Stimulated activated CD4-positive, alpha-beta T cell treated with anti-CD3 and anti-CD28 coated beads, Interleukin-12 subunit alpha, Interleukin-12 subunit beta, amount 100 ng/mL, for 4 hours (primary cell): ENCODE results near the gene ARHGEF11.

ENCODE experiments used
- DNase-seq: peaks from one replicate; pipeline ENCODE4 v3.0.0-alpha.2; 2020

Gene ARHGEF11

DNA sequence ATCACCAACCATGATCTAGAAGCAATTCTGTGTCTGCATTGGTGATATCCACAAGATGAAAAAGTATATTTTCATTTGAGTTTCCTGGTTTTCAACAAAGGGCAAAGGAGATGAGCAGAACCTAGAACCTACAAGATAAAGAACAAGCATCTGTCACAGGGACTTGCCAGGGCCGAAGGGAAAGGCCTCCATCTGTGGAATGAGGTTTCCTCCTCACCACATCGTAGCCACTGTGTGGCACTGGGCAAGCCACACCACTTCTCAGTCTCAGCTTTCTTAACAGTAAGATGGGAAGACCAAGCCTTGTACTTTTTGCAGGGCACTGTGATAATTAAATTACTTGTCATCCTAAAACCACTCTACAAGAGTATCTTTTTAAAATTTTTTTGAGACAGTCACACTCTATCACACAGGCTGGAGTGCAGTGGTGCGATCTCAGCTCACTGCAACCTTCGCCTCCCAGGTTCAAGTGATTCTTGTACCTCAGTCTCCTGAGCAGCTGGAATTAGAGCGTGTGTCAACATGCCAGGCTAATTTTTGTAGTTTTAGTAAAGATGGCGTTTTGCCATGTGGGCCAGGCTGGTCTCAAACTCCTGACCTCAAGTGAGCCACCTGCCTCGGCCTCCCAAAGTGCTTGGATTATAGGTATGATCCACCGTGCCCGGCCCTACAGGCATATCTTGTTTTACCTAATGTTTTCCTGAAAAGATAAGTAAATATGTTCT is 45.8 kb downstream of the ARHGEF11 start:
- no peak for DNase-seq

DNA sequence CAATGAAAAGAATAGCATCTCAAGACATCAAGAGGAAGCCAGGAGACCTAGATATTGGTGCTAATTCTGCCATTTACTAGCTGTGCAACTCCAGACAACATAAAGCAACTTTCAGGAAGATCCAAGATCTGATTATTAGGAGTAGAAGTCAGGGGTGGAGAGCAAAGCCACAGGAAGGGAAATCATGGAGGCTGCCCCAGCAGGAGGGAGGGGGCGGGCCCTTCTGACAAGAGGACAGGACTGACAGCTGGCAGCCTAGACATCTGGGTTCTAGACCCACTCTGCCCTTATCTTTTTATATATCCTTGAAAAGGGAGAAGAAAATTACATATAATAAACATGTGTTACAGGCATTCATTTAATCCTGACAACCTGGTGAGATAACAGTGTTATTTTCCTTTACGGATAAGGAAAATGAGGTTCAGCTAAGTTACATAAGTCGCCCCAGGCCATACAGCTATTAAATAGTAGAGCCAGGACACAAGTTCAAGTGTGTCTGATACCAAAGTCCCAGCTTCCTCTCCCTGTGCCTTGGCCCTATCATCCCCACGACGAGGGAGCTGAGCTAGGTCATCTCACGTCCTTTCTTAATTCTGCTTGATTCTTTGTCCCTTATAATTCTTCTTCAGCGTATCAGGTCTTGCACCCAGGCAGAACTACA is 46.6 kb downstream of the ARHGEF11 start:
- DNase-seq = no peak

DNA sequence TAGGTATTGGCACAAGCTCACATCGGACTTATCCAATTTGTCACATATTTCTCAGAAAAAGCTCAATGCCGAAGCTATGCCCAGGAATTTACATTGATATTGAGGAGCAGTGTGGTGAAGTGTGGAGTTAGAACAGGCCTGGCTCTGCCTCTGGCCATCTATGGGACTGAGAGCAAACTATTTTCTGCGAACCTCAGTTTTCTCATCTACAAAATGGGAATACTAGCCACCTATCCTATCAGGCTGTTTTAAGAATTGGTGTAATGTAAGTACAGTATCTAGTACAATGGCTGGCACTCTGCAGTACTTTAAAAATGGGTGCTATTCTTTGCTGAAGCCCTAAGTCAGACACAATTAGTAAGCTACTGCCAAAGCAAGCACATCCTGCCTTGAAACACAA is 47.2 kb downstream of the ARHGEF11 start:
- no peak for DNase-seq

DNA sequence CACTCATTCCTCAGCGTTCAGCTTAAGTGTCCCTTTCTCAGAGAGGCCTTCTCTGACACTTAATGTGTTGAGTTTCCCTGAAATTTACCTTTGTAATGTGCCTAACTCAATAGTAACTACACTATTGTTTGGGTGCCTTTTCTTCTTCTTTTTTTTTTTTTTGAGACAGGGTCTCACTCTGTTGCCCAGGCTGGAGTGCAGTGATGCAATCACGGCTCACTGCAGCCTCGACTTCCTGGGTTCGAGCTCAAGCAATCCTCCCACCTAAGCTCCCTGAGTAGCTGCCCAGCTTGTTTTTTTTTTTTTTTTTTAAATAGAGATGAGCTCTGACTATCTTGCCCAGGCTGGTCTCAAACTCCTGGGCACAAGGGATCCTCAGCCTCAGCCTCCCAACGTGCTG is 50.1 kb downstream of the ARHGEF11 start:
- DNase-seq = no peak

DNA sequence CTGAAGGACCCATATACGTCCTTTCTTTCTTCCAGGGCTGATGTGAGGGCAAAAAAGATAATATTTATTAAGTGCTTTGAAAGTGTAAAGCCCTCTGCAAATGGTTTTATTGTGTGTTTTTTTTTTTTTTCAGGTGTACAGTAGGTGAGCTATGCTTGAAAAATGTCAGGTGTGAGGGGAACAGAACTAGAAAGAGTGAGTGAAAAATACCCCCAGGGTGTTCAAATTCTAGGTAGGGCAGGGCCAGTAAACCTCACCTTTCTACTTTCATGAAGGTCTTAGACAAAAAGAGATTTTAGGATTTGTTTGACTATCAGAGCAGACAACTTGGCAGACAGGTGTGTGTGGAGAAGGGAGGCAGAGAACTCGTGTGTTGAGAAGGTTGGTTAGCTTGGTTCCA is 51.3 kb downstream of the ARHGEF11 start:
- DNase-seq = no peak

DNA sequence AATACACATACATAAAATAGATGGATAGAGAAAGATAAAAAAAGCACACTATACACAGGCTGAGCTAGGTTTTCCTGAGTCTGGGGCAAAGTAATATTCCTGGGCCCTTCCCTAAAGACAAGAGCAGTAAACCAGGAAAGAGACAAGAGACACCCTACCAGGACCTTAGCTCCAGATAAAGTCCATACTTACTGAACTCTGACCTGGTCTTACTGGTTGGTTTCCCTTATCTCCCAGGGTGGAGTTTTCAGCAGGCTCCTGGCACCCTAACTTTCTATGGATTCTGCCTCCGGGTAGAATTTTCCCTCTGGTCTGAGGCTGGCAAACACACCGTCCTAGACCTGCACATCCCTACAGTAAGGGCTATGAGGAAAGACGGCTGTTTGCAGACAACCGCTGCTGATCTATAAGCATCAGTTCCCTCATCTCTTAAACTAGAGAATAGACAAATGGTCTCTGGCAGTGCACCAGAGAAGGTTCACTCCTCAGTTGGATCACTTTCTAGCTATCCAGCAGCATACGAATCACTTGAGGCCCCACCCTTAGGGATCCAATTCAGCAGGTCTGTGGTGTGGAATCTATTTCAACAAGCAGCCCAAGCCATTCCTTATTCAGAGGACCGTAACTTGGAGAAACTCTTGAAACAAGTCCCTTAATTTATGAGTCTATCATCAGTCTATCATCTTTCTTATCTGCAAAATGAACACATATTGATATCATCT is 52.0 kb downstream of the ARHGEF11 start:
- no peak for DNase-seq

DNA sequence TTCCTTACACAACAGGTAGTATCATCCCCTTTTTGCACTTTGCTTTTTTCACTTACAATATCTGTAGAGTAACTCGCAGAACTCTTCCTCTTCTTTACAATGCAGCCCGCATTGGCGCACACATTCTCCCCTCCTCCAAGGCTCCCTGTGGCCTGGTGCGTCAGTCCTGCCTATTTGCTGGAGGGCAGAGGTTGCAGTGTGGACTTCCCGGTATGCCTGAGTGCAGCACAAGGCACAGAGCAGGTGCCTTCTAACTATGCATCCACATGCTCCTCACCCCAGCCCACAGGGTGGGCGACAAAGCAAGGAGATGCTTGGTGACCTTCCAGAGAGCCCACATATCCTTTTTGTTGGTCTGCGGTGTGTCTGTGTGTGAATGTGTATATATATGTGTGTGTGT is 53.3 kb downstream of the ARHGEF11 start:
- no peak for DNase-seq

DNA sequence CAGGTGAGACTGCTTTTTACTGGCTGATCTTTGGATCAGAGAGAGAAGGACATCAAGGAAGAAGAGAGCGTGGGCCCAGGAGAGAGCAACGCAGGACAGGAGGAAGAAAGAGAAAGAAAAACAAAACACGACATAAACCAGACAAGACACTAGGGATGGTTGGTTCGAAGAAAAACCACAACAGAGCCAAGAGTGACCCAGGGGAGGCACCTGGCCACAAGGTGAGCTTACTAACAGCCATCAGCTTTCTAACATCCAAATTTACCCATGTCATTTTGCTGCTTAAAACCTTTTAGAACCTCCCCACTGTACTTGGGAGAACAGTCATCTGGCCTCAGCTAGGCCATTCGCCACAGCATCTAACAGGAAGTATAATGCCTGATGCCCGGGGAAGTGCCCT is 57.8 kb downstream of the ARHGEF11 start:
- no peak for DNase-seq

DNA sequence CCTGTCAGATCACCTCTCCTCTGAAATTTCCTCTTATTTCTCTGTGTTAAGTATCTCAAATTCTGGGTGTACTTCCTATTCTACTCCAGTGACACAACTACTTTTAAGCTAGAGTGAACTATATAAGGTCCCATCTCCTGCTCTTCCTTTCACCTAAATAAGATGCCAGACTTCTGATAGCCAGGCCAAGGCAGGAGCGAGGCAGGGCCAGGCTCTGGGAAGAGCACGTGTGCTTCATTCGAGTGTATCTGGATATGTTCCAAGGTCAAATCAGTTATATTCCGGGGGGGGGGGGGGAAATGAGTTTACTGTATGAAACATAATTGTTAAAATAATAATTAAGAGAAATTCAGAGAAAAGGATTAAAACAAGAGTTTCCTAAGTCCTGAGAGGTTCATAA is 65.0 kb downstream of the ARHGEF11 start:
- DNase-seq = no peak

DNA sequence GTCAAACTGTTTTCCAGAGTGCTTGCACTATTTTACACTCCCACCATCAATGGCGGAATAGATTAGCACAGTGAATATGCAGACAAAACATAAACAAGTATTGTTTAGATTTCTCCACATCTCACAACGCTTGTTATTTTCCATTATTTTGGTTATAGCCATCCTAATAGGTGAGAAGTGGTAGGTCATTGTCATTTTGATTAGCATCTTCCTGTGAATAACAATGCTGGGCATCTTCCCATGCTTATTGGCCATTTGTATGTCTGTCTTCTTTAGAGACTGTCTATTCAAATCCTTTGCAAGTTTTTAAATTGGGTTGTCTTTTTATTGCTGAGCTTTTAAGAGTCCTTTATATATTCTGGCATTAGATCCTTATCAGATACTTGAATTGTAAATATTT is 70.5 kb downstream of the ARHGEF11 start:
- no peak for DNase-seq

DNA sequence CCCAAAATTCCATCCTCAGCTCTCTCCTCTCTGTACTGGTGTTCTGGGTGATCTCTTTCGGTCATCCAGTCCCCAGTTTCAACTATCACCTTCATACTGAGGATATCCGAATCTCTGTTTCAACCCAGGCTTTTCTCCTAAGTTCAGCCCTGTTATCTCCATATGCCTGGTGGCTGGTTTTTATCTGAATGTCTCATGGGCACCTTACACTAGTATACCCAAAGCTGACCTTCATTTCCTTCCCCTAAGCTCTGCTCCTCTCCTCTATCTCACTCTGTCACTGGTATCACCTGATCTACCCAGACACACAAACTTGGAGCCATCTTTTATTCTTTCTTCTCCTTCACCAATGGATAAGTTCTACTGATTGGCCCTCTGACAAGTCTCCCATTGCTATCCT is 72.1 kb downstream of the ARHGEF11 start:
- no peak for DNase-seq

DNA sequence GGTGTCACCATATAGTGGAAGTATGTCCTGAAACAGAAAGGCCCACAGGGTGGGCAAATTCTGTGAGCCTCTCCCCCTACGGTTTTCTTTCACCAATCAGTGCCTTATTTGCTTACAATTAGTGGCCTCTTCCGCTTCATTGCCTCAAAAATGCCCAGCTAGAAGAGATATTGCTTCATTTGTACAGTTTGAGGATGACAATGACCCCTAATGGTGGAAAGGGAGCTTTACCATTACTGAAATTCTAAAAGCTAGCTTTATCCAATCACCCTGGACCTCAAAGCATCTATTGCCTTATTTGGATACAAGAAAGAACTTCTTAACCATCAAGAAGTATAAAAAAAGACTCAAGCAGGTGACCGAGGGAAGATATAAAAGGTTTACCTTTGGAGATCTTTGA is 75.5 kb downstream of the ARHGEF11 start:
- DNase-seq = no peak

DNA sequence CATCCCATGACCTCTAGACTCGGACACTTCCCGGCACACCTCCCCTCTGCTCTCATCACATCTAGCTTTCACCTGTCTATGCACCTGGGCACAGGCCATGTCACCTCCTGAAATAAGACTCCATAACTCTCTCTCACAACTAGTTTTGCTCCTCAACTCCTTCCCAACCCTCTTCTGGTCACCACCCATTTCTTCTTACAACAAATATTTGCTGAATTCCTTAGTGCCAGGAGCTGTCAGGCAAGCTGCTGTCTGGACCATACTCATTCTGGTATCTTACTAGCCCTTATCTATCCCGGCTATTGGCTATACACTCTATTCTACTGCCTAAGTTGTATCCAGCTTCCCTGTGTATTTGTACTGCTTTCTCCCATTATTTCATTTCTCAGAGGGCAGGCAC is 76.0 kb downstream of the ARHGEF11 start:
- DNase-seq = no peak

DNA sequence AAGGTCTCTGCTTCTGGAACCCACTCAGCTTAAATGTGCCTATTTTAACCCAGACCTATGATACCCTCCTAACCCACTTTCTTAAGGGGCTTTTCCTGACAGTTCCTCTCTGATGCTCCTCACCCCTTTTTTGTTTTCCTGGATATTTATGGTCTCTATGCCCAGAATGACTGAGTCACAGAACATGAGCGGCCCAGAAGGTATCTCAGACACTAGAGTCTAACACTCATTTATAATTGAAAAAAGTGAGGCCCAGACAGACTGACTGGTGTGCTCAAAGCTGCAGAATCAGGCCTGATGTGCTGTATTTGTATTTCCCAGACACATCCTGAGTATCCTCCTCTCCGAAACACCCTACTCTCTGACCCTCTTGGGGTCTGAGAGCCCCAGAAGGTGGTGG is 81.1 kb downstream of the ARHGEF11 start:
- DNase-seq = no peak

DNA sequence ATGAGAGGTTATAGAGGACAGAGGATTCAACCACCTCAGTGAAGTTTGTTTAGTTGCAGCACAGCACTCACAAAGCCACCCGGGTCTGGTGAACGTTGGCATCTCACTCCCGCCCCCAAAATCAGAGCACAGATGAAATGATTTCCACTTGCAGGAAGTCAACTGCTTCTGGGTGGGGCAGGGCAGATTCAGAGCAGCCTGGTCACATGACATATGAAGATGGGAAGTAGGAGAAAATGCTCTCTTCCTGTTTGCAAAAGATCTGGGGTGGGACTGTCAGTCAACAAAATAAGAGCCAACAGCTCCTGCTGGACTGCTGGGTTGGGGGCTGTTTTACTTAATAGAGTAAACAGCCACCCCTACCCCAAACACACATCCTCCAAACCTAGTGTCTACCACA is 81.9 kb downstream of the ARHGEF11 start:
- DNase-seq = peak; percentile 14

DNA sequence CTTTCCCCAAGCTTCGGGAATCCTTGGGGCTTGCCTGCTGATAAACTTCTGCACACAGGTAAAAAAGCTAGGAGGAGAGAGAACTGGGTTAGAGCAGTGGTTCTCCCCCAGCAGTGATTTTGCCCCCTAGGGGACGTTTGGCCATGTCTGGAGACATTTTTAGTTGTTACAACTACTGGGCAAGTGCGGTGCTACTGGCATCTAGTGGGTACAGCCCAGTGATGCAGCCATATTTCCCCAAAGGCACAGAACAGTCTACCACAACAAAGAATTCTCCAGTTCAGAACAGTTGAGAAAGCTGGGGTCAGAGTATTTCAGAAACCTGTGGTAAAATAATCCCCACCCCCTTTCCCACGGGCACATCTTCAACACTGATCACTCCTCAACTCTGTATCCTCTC is 83.8 kb downstream of the ARHGEF11 start:
- no peak for DNase-seq

DNA sequence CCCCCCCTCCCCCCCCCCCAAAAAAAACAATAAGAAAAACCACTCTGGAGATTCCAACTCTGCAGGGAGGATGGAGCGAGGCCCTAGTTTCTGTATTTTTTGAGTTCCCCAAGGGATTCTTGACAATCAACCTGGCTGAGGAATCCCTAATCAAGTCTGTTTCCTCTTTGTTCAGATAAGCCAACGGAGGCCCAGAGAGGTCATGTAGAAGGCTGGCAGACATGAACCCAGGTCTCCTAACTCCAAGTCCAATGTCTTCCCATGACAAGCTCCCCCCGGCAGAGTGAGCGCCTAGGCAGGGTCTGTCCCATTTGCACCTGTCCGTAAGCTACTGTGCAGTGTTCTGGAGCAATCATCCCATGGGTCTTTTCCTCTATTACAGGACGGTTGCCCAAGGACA is 85.6 kb downstream of the ARHGEF11 start:
- DNase-seq = no peak

DNA sequence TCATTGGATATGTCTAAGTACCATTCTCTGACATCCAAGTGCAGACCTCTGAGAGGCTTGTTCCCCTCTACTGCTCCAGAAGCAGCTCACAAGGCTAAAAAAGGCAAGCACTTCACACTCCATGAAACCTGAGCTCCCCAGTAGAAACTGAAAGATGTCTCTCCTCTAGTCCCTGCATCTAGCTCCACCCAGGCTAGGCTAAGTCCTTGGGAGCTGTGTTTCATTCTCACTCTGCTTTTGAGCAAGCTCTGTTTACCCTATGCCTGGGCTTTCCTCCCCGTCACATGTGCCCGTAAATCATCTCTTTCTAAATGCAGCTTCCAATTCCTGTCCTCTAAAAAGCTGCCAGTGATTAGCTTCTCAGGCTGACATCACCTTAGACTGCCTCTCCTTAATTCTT is 86.1 kb downstream of the ARHGEF11 start:
- DNase-seq = no peak

DNA sequence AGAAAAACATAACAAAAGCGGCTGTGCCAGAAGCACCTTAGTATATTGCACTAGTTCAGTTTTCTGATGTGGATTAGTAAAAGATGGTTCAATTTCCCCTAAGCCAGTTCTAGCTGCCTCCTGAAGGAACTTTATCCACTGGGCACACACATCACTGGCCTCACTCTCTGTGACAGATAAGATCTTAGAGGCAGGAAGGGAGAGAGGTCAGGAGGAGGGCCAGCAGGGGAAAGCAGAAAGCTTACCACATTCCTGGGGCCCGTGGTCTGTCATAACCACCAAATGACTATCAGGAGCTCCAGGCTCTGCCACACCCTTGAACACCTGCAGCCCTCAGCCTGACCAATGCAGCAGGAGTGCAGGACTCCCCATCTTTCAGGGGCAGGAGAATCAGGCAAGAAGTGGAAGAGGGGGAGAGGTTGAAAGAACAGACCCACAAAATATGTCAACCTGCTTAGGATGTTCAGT is 87.3 kb downstream of the ARHGEF11 start:
- no peak for DNase-seq

DNA sequence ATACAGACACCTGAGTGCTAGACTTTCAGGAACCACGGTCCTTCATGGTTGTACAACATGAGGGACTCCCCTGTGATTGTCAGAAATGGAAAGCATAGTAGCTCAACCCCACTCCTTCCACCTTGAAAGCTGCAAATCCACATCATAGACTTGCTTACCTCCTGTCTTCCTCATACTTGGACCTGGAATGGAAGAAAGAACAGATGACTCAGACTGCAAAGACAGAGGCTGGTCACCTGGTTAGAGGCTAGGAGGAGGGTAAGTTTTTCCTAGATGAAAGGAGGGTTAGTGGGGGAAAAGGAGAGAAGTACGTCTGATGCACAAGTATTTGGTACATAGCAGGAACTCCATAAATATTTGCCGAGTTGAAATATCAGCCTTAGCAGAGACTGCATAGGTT is 87.9 kb downstream of the ARHGEF11 start:
- no peak for DNase-seq

DNA sequence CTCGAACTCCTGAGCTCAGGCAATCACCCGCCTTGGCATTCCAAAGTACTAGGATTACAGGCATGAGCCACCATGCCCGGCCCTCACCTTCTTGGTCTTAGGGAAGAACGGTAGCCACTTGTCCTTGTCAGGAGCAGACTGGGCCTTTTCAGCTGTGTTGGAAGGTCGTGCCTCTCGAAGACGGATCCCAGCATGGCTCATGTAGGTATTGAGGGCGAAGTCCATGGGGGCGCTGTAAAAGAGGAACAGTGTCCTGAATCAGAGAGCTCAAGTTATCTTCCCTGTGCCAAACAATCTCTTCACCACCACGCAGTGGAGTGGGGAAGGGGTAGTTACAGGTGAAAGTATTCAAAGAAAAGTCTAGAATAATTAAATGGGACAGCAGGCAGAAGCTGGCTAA is 89.2 kb downstream of the ARHGEF11 start:
- DNase-seq = no peak

DNA sequence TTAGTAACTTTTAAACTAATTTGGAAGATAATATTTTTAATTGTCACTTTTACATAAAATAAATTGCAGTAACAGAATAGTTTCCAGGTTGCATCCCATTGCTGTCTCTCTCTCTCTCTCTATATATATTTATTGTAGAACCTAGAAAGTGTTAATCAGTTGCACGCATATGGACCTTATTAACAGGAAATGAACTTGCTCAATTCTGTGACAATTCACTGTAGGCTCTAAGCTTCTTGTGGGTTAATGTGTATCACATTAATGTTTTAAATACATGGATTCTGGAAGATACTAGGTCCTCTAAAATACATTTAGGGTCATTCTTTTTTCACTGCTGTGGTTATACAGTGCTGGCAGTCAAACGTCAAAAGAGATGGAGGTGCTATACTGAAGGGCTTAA is 92.0 kb downstream of the ARHGEF11 start:
- no peak for DNase-seq

DNA sequence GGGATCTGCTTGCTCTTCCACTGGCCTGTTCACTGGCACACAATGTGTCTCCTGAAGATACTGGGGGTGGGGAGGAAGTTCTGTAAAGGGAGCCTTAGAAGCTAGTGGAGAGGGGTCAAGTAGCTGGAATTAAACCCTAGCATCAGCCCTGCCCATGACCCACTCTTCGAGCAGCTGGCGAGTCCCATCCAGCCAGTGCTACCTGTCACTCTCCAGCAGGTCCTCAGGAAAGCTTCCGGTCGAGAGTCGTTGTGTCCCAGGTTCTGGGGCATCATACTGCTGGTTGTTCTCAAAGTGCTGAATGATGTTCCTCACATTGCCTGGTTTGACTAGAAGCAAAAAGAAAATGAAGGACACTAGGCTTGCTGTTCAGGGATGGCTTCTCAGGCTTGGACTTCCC is 94.2 kb downstream of the ARHGEF11 start:
- DNase-seq = no peak

DNA sequence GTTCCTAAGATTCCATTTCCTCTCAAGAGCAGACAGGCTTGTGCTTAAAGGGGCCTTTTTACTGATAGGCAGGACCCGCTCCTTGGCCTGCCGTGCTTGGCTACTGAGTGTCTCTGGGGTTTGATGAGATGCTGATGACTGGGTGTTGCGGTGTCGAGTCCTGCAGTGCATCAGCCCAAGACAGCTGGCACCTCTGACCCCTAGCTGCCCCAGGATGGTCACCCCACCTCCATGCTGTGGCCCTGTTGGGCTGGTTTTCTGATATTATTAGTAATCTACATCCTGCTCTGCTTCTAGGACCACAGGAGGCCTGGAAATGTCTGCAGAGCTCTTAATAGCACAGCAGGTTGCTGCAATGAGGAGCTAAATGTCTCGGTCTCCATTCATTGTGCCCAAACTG is 96.4 kb downstream of the ARHGEF11 start:
- no peak for DNase-seq
